Activated naive CD8-positive, alpha-beta T cell treated with anti-CD3 and anti-CD28 coated beads, Interleukin-2, amount 50 U/mL, for 16 hours (primary cell): ENCODE results near the gene SPINT3.

ENCODE experiments used
- DNase-seq: peaks from one replicate; pipeline ENCODE4 v3.0.0-alpha.2; 2020; ENCODE audit warnings: low read depth, low spot score

SPINT3 gene

DNA sequence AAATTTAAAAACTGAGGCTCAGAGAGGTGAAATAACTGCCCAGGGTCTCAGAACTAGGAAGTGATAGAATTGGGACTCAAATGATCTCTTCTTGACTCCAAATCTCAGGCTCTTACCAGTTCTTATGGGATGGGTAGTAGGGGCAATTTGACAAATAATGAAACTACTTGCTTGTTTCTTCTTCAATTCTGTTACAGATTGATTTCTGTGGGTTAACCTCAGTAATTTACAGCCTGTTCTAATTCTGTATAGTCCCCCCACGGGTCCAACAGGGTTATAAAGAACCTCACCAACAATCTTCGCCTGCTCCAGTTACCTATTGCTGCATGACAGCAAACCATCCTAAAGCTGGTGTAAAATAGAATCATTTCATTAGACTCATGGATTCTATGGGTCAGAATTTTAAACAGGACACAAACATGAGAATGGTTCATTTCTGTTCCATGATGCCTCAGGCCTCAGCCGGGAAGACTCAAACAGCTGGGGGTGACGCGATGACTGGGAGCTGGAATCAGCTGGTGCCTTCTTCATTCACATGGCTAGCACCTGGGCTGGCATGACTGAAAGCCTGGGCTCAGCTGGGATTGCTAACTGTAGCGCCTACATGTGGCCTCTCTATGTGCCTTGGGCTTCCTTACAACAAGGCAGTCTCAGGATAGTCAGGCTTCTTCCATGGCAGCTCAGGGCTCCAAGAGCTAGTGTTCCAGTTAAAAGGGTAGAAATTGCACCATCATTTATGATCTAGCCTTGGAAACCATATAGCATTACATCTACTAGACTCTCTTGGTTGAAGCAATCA lies 52.5 kb downstream of the SPINT3 start:
- no peak for DNase-seq
